ENCODE measurements around the gene ABCA4.

DNA sequence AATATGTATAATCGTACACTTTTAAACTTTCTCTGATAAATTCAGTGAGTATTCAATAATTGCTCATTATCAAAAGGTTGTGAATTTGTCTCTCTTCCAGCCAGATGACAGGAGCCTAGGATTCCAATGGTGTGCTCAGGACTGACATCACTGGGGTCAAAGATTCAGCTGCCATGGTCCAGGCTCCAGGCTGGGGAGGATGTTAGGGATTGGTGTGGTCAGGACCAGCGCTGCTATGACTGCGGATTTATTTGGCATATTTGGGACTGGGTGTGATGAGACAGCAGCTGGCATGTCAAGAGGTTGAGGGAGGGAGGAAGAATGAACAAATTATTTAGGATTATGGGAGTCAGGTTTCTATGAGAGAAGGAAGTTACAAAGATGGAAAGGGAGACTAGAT is 48.2 kb upstream of the ABCA4 start:
- TF ChIP-seq, protein P1, sequence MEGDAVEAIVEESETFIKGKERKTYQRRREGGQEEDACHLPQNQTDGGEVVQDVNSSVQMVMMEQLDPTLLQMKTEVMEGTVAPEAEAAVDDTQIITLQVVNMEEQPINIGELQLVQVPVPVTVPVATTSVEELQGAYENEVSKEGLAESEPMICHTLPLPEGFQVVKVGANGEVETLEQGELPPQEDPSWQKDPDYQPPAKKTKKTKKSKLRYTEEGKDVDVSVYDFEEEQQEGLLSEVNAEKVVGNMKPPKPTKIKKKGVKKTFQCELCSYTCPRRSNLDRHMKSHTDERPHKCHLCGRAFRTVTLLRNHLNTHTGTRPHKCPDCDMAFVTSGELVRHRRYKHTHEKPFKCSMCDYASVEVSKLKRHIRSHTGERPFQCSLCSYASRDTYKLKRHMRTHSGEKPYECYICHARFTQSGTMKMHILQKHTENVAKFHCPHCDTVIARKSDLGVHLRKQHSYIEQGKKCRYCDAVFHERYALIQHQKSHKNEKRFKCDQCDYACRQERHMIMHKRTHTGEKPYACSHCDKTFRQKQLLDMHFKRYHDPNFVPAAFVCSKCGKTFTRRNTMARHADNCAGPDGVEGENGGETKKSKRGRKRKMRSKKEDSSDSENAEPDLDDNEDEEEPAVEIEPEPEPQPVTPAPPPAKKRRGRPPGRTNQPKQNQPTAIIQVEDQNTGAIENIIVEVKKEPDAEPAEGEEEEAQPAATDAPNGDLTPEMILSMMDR (IDR thresholded peaks at IDR 0.05): no peak
- no peak for TF ChIP-seq POLR2A (IDR thresholded peaks at IDR 0.05)
